ENCODE results near the gene MINDY2.
"Not testable (repeated sequence)": the region's sequence is repeated elsewhere in the genome, so short reads cannot be mapped to it uniquely, and the experiment has no call there.

MINDY2 gene

DNA sequence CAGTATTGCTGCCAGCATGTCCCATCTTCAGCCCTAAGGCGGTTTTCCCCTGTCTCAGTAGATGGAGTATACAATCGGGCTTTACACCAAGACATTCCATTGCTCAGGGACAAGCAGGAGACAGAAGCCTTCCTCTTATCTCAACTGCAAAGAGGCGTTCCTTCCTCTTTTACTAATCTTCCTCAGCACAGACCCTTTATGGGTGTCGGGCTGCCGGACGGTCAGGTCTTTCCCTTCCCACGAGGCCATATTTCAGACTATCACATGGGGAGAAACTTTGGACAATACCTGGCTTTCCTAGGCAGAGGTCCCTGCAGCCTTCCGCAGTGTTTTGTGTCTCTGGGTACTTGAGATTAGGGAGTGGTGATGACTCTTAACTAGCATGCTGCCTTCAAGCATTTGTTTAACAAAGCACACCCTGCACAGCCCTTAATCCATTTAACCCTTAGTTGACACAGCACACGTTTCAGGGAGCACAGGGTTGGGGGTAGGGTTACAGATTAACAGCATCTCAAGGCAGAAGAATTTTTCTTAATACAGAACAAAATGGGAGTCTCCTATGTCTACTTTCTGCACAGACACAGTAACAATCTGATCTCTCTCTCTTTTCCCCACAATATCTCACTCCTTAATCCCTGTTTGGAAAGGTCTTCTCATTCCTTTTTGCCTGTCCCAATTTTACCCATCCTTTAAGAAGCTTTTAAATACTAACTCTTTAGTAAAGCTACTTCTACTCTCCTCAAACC, 62.8 kb downstream of the MINDY2 start:
- DNase-seq = not testable (repeated sequence)

DNA sequence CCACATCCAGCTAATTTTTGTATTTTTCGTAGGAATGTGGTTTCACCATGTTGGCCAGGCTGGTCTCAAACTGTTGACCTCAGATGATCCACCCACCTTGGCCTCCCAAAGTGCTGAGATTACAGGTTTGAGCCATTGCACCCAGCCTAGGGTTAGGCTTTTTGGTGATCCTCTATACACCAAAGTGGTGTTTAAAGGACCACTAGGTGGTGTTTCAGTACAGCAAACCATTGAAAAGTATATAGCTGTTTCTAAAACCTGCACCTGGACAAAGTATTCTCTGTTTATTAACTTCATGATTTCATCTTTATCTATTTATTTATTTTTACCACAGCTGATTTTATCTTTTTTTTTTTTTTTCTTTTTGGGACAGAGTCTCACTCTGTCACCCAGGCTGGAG, 68.4 kb downstream of the MINDY2 start:
- no peak for DNase-seq

DNA sequence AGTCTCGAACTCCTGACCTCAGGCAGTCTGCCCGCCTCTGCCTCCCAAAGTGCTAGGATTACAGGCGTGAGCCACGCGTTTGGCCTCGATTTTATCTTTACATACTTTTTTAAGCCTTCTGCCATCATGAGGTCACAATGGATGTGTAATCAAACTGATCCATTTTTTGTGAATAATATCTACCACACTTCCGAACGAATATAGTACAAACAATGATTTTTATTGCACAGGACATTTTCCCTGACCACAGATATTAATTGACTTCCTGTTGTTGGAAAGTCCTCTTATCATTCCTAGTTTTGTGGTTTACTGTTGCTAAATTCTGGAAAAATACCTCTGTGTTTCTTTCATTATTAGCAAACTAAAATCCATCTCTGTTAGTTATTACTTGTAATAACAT, 68.9 kb downstream of the MINDY2 start:
- no peak for DNase-seq

DNA sequence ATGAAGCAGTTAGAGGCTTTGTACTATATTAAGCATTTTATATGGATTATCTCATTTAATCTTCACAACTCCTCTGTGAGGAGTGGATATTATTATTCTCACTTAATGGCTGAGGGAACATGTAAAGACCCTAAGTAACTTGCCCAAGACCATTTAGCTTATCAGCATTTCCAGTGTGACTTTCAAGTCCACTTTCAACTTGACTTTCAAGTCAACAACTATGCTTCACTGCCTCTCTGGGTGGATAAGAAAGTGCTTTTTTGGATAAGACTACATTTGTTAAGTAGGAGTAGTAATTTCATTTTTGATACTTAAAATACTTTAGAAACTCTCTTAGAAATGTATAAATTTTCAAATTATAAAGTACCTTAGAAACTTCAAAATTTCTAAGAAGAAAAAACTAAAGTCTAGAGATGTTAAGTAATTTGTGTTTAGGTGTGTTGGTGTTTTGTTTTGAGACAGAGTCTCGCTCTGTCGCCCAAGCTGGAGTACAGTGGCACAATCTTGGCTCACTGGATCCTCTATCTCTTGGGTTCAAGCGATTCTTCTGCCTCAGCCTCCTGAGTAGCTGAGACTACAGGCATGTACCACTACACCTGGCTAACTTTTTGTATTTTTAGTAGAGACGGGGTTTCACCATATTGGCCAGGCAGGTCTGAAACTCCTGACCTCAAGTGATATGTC, 71.8 kb downstream of the MINDY2 start:
- no peak for DNase-seq

DNA sequence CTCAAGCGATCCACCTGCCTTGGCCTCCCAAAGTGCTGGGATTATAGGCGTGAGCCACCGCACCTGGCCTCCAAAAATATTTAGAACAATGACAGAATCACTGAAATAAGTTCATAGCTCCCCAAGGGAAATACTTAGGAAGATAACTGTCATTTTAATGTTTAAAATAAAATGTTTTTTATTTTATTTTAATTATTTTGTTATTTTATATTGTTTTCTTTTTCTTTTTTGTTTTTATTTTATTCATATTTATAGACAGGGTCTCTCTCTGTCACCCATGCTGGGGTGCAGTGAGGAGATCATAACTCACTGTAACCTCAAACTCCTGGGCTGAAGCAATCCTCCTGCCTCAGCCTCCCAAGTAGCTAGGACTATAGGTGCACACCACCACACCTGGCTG, 80.1 kb downstream of the MINDY2 start:
- DNase-seq = not testable (repeated sequence)

DNA sequence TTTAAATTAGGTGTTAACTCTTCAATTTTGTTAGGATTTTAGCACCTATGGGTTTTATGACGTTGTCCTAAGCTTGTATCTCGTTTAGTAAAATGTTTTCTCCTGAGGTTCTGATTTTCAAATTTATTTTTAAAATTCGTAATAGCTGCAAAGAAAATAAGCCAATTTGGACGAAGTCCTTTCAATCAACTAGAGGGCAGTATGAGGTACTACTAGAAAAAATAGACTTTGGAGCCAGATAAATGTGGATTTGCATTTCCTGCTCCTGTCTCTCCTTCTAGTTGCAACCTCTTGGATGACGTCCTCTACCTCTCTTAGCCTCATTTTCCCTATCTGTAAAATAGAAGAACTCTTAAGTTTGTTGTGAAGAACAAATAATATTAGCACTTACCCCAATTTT, 81.2 kb downstream of the MINDY2 start:
- no peak for DNase-seq

DNA sequence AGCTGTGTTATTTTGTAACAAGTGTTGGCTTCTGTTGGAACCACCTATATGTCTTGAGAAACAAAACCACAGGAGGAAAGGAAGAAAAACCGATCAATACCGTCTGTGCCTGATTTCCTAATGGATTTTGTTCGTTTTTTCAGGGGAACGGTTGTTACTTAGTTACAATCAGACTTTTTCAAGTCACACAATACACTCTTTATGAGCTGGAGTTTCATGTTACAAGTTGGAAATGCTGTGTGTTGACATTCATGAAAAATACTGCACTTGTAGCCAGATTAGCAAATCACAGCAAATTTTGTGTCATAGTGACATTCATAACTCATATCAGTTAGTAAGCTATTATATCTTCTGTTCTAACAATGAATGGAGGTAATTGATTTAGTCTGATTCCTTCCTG, 83.5 kb downstream of the MINDY2 start:
- DNase-seq = no peak

DNA sequence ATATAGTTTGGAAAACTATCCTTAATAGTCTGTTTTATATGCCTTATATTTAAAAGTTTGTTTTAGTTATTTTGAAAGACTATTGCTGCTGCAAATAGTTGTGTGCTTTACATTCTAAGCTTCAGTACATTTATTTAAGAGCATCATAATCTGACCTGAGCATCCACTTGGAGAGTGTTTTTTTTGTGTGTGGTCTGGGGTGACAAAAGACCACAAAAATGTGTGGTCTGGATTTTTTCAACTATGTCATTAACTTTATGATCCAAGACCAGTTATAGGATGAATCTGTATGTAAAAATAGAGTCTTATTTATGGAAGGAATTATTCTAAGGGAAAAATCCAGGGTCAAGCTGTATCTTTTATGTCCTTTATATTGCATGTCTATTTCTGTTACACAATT, 85.0 kb downstream of the MINDY2 start:
- DNase-seq = no peak

DNA sequence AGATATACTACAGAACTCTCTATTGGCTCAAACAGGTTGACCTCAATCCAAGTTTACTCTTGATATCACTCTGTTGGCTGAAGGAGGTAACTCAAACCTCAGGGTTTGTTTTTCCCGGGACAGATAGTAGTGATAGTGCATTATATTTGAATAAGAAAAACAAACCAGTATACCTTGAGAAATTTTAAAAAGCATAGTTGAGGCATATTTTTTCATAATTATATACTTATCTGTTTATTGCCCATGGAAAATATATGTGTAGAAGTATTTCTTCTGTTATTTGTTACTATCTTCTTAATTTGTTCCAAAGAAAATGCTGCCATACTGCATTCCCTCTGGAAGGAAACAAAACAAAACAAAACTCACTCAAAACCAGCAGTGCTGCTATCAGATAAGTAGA, 85.5 kb downstream of the MINDY2 start:
- DNase-seq = not testable (repeated sequence)

DNA sequence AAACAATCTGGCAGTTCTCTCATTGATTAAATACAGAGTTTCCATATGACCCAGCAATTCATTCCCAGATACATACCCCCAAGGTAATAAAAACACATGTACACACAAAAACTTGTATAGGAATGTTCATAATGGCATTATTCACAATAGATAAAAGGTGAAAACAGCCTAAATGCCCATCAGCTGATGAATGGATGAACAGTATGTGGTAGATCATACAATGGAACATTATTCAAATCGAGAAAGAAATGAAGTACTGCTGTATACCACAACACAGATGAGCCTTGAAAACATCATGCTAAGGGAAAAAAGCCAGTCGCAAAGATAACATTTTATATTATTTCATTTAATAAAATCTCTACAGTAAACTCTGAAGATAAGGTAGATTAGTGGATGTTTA, 91.2 kb downstream of the MINDY2 start:
- no peak for DNase-seq

DNA sequence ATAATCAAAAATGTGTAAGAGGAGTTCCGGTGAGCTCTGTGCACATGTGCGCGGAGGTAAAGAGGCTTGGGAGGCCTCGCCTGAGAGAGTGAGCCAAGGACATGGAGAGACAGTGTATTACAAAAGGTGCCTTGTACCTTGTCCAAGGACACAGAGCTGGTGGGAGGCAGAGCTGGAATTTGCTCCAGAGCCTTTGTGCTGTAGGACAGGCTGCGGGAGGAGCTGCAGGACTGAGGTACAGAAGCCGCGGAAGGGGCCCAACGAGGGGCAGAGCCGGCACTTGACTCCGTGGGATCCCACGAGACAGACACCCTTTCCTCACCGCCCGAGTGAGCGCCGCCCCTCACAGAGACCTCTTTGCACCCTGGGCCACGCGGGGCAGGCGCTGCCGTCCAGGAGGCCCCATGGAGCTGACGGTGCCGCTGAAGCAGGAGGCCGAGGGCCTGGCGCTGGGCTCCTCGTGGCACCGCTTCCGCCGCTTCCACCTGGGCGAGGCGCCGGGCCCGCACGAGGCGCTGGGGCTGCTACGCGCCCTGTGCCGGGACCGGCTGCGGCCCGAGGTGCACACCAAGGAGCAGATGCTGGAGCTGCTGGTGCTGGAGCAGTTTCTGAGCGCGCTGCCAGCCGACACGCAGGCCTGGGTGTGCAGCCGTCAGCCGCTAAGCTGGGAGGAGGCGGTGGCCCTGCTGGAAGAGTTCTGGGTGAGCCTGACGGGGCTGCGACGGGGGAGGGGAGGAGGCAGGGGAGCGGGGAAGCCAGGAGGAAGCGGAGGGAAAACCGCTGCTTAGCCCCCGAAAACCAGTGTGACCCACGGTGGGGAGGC, 93.7 kb downstream of the MINDY2 start:
- no peak for DNase-seq

DNA sequence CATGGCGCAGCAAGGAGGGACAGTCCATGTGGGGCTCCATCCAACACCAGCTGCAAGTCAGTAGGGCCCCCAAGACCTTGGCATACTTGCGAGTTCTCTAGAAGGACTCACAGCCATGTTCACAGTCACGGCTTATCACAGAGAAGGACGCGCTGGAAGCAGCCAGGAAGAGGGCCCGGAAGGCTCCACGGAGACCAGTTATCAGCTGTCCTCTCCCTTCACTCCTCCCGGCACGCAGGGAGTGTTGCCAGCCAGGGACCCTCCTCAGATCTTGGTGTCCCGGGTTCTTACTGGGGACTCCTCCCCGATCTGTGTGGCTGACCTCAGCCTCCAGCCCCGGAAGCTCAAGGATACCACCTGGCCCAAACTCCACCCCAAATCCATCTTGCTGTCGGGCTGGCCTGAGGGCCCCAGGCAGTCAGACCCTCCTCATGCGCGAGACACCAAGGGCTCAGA, 94.4 kb downstream of the MINDY2 start:
- no peak for DNase-seq

DNA sequence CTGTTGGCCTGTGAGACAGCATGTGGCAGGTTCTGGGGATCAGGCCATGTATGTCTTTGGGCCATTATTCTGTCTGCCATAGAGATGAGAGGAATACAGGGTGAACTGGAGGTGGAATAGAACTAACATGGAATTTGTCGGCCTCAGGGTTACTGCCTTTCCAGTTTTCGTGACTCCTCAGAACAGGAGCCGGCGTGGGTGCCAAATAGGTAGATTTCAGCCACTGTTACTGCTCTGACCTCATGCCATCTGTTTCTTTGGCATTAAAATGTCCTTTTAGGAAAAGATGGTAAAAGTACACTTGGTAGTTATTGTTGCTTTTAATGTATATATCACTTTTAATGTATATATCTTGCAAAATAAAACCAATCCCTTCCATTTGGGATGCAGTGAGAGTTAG, 96.8 kb downstream of the MINDY2 start:
- no peak for DNase-seq

DNA sequence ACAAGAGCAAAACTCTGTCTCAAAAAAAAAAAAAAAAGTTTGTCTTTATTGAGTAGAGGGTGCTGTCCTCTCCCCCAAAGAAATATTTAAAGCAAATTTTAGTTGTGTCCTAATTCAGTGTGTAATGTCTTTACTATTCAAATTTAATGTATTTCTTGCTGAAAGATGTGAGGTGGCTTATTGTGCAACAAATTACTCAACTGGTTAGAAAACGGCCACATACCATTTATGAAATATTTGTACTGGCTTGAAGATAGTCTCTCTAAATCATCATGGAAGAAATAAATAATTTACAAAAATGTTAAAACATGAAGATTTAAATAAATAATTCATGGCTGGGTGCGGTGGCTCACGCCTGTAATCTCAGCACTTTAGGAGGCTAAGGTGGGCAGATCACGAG, 99.3 kb downstream of the MINDY2 start:
- DNase-seq = no peak

DNA sequence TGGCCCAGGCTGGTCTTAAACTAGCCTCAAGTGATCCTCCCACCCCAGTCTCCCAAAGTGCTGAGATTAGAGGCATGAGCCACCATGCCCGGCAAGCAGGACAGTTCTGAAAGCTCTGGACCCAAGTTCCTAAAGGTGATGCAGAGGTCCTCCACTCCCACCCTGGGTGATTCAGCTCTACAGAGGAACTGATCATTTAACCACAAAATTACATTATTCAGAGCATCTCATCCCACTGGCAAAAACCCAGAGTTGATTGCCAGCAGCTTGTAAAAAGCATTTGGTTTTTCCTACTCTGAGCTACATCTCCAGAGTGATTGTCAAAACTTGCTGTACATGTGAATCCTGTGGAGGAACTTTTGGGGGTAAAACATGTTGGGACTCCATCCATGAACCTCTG, 102.2 kb downstream of the MINDY2 start:
- DNase-seq = no peak

DNA sequence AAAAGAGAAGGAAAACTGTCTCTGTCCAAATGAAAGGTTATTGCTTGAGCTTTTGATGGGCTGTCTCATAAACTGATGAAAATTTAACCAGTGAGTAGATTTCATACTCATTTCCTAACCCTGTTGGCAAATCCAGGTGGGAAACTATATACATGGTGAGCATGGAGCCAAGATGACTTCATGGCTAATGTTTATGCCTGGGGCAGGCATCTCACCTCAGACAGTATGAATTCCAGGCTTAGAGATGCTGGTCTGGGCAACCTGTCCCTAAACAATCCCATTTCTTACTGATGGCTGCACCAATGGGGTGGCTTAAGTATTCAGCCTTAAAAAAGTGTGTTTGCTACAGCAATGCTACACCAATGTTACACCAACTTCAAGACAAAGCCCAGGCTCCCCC, 104.2 kb downstream of the MINDY2 start:
- no peak for DNase-seq

DNA sequence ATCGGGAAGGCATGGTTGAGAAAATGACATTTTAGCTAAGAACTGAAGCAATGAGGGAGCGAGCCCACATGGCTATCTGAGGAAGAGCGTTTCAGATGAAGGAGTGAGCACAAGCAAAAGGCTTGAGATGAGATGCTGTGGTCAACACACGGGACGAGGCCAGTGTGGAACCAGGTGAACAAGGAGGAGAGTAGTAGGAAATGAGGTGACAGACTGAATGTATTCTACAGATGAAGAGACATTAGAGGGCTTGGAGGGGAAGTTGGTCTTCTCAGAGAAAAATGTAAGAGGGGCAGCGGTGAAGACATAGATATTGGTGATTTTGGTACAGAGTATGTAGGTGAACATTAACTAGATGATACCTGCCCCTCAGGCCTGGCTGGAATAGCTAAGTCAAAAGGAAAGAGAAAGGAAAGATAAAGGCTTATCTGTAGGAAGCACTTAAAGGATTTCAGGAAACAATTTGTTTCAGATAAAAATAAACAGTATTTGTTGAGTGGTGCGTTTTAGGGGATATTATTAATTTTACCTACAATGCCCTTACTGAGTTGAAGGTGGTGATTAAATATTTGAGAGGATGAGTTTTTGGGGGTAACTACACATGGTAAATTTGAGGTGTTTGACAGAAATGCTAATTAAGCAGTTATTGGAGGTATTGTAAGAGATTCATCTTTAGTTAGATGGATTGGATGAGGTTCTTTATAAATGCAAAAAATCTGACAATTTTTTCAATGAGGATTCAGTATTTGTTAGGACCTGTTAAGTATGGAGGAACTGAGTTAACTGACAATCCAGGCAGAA, 105.4 kb downstream of the MINDY2 start:
- DNase-seq = no peak

DNA sequence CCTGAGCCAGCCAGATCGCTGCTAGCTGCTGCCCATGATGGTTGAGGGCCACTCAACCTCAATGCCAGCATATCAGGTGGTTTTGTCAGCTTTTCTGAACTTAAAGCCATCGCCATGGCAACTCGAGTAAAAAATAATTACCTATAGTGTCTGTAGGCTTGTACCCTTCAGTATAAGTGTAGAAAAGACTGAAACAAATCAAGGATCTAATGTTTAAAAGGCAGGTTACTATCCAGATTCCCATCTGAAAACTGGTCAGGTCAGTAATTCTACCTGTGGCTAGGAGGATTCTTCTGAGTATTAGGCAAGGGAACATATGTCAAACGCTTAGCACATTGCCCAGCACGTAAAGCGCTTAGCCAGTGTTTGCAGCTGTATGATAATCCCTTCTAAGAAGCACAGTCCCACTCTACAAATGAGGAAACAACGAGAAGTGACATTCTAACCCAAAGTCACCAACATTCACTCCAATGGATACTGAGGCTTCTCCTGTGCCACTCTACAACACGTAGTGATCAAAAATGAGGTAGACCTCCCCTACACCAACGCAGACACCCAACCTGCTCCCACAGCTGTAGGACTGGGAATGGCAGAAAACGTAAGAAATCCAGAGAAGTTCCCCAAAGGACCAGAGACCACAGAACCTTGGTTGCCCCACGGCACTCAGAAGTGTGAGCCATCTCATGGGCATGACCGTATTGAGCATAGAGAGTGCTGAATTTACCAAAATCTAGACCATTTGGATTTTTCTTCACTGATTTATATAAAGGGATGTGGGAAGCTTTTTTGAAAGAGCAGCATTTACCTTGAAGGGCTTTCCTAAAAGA, 107.1 kb downstream of the MINDY2 start:
- no peak for DNase-seq

DNA sequence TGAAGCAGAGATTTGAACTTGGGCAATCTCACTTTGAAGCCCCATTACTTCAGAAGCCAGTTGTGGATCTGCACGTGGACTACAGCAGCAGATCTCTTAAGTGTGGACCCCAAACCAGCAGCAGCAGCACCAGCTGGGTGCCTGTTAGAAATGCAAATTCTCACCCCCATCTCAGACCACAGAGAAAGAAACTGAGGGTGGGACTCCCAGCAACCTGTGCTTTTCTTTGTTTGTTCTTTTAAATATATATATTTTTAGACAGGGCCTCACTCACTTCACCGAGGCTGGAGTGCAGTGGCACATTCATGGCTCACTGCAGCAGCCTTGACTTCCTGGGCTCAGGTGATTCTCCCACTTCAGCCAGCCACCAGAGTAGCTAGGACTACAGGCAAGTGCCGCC, 109.2 kb downstream of the MINDY2 start:
- DNase-seq = no peak

DNA sequence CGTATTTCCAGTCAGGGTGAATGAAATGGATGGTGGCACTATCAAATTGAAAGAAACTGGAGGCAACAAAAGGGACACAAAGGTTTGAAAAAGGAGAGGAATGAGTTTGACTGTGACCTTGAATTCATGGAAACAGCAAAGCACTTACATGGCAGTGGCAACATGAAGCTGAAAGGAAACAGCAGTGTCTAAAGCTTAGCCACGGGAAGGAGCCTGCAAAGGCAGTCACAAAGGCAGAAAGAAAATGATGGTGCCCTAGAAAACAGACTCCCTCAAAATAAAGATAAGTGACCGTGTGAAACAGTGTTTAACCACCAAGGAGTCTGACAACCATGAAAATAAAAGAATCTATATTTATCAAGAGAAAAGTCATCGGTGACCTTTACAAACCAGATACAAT, 111.1 kb downstream of the MINDY2 start:
- no peak for DNase-seq

DNA sequence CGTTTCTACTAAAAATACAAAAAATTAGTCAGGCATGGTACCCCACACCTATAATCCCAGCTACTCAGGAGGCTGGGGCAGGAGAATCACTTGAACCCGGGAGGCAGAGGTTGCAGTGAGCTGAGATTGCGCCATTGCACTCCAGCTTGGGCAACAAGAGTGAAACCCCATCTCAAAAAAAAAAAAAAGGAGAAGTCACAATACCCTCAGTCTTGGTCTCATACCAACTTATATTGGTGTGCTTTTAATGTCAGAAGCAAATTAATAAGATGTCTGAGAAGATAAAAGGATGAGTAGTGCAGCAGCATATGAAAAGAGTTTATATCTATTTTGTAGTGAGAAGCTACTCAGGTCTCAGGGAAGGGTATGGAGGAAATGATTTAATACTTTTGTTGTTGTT, 112.8 kb downstream of the MINDY2 start:
- DNase-seq = not testable (repeated sequence)

DNA sequence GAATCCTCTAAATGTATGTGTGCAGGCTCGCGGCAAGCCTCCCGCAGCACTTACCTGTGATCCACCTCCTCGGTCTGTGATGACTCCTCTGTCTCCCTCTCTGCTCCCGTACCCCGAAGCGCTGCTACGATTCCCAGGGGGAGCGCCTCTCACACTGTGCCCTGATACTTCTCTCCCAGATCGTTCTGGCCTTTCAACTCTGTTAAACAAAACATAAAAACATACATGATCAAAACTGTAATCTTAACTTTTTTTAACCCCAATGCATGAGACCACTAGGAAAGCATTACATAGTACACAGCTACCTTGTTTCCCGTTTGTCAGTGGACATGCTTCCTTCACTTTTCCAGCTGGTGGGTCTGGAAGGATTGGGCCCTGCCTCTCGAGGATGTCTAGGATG, 115.8 kb downstream of the MINDY2 start:
- no peak for DNase-seq
